CD4-positive, alpha-beta T cell treated with Interleukin-2 at 100 ng/mL for 4 hours (primary cell): ENCODE data around the gene FAM177B.

Experiments used
- DNase-seq: peaks from one replicate; pipeline ENCODE4 v3.0.0-alpha.2; 2020; ENCODE audit warnings: low spot score

FAM177B gene

DNA sequence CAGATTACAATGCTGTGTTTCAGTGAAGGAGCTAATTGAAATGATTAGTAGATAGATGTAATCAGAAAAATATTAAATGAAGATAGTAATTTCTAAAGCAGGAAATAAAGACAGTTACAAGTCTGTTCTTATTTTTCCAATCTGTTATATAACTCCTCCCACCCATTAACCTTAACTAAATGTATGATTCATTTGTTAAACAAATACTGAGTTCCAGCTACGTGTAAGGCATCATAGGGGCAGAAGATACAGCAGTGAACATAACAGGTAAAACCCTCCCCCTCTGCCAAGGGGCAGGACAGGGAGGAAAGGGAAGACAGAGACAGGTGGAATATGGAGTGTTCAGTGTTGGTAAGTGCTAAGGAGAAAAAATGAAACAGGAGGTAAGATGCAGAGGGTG lies at the start of gene FAM177B:
FAM177B (plus strand) TSS at position 231 of the 400 bp plus-strand sequence. CDS start 9,344 bp downstream, outside the sequence.
- DNase-seq = no peak

DNA sequence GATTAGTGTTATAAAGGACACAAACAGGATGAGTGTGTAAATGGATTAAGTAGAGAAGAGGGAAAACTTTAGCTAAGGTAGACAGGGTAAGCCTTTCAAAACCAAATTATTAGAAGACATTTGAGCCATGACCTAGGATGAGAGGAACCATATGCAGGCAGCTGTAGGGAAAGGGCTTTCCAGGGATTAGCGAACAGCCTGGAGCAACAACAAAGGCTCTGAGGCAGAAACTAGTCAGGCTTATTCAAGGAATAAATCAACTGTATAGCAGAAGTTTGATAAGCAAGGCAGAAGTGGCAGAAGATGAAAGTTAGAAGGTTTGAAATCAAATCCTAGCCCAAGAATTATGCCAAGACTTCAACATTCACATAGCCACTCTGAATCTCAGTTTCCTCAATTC lies 46.0 kb upstream of the FAM177B start:
- no peak for DNase-seq

DNA sequence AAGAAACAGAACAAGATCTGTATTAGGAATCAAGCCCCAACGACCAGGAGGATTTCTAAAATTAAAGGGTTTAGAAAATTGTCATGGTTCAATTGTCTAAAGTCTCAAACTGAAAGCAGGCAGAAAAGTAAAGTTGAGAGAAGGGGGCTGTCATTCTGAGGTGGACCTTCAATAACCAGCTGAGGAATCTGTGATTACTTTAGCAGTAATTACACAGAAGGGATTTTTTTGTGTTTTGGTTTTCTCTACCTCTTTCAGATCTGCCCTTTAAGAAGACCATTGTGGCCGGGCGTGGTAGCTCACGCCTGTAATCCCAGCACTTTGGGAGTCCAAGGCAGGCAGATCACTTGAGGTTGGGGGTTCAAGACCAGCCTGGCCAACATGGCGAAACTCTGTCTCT lies 42.1 kb upstream of the FAM177B start:
- no peak for DNase-seq

DNA sequence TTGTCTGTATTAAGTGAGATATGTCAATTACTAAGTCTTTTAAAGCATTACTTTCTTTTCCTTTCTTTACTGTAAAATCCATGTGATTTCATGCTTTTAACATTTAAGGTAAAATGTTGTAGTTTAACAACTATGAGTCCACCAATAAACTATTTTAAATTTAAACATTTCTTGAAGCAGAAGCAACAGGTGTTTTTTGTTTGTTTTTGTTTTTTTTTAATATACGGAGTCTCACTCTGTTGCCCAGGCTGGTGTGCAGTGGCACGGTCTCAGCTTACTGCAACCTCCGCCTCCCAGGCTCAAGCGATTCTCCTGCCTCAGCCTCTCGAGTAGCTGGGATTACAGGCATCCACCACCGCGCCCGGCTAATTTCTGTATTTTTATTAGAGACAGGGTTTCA lies 40.3 kb upstream of the FAM177B start:
- no peak for DNase-seq

DNA sequence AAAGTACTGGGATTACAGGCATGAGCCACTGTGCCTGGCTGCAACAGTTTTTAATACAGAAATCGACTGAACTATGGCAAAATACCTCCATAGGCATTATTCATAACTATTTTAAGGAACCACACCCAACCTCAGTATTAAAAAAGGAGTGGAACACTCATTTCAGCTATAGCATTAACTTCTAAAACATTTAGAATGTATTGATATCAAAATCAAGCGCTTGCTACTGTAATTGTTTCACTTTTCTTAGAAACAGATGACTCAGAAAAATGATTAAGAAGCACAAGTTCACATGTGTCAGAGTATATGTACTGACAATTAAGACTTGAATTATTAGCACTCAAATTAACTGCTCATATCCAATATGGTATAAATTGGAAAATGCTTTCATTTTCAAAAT lies 39.8 kb upstream of the FAM177B start:
- DNase-seq = peak; percentile 7

DNA sequence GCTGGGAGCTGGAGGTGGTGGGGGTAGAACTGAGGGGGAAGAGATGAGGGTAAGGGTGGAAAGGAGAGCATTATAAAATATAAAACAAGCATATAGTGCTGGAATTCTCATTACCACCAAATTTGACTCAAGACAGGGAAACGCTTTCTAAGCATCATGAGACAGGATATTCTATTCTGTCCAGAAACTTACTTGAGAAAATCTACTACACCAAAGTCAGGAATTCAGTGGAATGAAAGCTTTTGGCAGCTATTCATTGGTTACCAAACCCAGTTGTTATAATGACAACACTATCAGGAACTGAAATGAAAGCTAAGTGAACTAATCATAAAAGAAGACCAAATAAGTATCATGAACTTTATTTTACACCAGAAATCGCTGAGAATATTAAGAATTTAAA lies 39.2 kb upstream of the FAM177B start:
- no peak for DNase-seq

DNA sequence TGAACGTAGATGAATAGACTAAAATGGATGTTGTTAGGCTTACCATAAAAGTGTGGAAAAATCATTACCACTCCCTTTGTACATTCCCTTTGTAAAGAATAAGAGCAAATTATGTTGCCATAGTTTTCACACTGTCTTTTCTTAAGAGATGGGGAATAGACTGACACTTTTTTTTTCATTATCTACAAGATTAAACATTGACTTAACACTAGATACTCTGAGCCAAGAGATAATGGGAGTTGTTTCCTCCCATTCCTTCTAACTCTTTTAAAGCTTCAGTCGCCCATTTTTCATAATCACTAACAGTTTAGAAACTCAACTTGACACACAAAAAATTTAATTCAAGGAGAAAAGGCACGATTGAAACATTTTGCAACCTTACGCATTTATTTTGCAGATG lies 34.8 kb upstream of the FAM177B start:
- DNase-seq = no peak

DNA sequence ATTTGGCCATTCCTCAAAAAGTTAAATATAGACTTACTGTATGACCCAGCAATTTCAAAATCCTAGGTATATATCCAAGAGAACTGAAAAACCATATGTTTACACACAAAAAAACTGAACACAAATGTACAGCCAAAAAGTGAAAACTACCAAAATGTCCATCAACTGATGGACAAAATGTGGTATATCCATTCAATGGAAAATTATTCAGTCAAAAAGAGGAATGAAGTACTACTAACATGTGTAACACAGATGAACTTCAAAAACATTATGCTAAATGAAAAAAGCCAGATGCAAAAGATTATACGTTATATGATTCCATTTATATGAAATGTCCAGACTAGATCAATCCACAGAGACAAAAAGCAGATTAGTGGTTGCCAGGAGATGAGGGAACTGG lies 32.7 kb upstream of the FAM177B start:
- no peak for DNase-seq

DNA sequence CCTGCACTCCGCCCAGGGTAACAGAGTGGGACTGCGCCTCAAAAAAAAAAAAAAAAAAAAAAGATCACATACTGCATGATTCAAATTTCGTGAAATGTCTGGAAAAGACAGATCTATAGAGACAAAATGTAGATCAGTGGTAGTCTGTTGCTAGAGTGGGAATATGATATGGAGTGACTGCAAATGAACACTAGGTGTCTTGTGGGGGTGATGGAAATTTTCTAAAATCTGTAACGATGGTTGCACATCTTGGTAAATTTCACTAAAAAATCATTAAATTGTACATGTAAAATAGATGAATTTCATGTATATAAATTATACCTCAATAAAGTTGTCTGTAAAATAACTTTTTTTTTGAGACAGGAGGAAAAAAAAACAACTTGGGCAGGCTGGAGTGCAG lies 30.2 kb upstream of the FAM177B start:
- DNase-seq = no peak

DNA sequence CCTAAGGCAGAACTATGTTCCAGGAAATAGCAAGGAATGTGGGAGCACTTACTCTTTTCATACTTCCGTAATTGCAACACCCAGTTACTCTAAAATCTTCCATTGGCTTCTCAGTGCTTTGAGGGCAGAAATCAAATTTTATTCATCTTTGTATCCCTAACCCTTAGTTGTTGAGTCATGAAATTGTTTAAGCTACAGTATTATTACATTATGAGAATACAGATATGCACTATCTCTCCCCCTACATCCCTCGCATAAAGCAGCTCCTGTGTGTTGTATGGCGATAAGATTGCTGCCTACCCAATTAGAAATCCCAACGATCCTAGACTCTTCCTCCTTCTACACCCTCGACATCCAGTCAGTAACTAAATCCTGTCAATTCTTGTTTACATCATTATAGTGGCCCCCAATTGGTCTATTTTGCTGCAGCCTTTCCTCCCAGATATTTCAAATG lies 27.3 kb upstream of the FAM177B start:
- no peak for DNase-seq

DNA sequence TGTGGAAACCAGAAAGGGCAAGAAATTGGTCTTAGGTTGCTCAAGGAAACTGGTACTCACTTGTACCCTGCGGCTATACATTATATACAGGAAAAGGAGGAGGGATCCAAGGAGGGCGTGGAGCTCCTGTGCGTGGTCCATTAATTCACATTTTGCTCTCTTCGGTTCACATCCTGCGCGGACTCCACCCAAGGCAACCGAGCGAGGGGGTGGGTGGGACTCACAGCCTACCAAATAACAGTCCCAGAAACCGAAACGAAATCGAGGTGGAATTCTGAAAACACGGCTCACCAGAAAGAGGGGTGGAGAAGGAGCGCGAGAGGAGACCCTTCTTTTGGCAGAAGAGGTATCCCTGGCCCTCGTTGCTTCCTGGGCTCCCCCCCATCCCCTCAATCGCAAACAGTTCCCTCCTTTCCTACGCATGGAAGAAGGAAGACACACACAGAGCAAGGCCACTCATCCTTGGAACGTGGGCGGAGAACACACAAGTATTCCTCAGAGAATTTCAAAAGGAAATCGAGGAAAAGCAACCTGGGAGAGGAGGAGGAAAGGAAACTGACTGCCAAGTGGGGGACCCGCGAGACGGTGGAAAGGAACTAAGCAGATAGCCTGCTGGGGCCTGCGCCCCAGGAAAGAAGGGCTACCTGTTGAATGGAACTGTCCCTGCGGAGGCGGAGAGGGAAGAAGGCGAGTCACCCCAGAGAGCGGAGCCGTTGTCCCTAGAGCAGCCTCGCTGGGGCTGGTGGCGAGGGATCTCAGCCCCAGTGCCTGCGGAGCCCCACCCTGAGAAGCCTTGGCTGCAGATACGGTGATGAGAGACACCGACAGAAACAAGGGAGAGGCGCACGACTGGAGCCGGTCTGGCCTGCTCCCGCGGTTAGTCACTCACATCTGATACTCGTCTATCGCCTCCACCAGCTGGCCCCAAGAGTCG lies 25.4 kb upstream of the FAM177B start:
- DNase-seq = peak; percentile 73

DNA sequence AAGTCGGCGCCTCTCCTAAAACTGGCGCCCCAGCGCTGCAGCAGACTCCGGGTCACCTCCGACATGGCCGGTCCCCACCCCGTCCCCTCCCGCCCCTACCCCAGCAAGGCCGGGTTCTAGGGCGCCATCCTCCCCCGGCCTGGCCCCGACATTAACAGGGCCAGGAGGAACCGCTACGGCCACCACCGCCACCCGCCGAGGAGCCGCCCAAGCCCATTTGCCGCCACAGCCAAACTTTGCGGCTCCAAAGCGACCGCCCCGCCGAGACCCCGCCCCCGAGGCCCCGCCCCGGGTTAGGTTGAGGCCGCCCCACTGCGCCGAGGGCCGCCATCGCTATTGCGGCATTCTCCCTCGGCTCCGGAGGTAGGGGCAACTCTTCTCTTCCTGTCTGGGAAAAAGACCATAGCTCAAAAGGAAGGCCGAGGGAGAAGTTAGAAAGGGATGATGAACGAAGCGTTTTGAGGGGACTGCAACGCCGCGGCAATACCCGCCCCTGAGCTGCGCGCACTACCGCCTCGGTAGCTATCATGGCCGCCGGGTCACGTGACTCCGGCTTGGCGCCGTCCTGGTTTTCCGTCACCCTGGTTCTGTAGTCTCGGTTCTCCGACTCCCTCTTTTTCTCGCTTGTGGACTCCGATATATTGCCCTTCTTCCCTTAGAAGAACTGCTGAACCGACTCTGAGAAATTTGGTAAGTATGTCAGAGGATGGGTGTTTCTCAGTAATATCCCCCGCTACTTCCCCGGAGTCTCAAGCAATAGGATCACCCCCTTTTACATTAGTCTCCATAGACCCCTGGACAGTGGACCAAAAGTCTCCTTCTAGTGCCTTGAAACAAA lies 24.5 kb upstream of the FAM177B start, which contains the start of the genes AIDA and BROX:
AIDA (minus strand) TSS at position 239 of the 838 bp plus-strand sequence; CDS start at position 65, 174 bp downstream.
BROX (plus strand) TSS at position 312 of the 838 bp plus-strand sequence. CDS start 3,136 bp downstream, outside the sequence.
- peak; percentile 95 for DNase-seq

DNA sequence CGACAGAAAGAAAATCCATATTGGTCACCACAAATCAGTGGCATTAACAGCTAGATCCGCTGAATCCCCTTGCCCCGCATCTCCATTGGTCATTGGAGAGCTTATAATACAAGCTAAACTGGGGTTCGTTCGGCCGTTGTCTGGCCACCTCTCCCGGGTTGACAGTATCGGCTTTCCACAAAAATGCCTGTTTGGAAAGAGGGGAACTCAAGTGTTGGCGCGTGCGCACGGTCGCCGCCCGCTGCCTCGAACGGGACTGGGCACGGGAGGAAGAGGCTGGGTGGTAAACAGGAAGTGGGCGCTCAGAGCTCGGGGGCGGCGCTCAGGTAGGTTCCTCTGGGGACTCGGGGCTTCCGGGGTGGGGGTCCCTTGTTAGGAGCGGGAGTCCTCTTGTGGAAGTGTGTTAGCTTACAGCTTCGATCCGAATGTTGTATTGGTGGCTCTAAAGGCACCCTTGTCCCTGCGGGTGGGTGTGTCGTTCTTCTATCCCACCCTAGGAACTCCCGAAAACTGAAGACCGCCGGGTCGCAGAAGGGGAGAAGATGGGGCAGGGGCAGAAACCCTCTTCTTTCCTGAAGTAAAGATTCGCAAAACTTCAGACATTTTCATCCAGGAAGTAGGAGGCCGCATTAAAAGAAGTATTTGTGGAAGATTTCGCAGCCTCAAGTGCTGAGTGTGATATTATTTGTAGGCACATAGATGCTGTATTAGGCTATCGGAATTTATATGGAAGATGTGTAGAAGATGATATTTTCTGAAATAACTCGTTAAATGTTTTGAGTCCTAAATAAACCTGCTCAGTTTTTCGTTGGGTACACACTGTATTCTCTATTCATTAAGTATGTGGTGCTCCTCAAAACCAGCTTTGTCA lies 23.7 kb upstream of the FAM177B start:
- DNase-seq = peak; percentile 94

DNA sequence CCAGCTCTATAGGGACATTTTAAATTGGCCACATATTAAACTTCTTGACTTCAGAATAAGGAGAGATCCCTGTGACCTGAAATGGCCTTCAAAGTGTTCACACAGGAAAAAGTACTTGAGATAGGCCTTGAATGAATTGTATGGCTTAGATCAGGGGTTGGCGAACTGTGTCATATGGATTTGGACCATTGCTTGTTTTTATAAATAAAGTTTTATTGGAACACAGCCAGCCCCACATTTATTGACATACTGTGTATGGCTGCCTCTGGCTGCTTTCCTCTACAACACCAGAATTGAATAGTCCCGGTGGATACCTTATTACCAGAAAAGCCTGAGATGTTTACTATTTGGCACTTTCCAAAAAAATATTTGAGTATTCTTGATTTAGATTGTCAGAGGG lies 20.6 kb upstream of the FAM177B start:
- no peak for DNase-seq

DNA sequence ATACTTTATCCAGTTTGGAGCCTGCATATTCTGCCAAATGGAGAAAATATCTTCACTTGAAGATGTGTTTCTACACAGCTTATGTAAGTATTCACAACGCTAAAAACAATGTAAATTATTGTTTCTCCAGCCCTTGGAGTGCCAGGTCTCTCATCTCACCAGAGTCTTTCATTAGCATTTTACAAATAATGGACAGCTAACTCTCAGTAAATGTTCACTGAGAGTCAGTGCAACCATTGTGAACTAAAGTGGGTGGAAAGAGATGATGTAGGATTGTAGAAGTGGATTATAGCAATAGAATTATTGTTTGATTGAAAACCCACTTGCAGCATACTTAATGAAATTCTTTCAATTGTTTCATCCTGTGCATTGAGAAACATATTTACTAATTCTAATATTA lies 8.3 kb upstream of the FAM177B start:
- DNase-seq = no peak

DNA sequence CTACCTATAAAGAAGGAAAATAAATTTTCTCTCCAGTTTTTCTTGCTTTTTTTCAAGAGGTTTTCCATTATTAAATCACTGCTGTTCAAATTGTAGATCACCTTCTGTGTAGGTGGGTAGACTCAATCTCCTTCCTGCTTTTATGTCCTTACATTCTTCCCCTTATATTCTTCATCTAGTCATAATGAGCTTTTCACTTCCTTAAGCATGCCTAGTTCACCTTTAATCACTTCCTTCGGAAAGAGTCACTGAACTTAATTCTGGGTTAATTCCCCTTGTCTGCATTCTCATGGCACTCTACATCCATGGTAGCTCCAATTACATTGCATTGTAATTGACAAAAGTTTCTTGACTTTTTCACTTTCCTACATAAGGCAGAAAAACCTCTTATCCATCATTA lies 6.1 kb upstream of the FAM177B start:
- DNase-seq = no peak

DNA sequence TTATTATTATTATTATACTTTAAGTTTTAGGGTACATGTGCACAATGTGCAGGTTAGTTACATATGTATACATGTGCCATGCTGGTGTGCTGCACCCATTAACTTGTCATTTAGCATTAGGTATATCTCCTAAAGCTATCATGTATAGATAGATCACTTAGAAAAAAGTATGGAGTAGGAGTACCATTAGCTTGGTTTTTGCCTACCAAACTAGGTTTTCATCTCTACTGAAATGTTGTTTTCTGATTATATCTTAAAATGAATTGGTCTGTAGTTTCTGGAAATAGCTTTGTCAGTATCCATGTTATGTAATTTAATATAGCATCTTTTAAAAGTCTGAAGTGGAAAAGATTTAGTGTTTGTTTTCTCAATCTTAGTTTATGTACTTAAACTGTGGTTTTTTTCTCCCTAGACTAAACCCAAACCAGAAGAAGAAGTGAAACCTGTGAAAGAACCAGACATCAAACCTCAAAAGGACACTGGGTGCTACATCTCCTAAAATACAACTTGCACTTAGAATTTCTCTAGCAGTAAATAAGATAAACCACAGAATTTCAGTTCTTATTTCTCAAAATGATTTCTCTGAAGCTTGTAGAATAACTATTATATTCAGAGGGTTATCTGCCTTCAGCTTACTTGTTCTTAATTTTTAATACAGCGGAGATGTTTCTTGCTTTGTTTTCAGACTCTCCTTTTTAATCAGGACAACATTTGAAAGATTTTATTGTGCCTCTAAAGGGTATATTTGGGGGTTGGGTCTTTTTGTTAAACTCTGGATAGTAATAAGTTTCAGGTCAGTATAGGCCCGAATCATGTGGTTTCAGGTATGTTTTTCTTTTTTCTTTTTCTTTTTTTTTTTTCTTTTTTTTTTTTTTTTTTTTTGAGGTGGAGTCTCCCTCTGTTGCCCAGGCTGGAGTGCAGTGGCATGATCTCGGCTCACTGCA lies 4.5 kb upstream of the FAM177B start:
- DNase-seq = no peak

DNA sequence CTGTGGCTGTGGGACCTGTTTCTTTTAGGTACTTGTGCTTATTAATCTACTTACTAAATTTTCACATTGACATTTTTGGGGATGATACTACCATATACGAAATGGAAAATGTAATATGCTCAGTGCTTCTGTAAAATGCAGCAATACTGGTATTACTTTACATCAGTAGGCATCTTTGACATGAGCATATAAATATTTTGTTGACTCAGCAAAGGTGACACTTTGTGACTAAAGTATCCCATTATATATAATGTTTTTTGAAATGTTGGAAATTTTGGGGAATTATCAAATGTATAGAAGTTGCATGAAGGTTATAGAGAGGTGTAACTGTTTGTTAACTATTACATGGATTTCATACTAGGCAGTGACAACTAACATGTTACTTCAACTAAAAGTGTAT lies 2.3 kb upstream of the FAM177B start:
- DNase-seq = no peak

DNA sequence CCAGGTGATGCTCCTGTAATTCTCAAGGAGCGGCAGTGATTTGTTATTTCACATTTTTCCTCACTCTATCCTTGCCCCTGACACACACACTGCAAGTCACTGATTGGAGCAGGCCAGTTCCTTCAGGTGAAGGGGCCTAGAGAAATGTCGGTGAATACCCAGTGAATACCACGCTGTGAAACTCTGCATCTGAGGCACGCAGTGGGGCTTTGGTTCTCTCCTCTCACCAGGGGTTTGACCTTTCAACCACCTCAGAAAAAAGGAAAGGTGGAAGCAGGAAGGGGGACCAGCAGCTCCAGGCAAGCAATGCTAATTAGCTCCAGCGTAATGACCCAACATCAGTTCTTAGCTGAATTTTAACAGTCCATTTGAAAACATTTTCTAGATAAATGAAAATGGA lies 532 bp upstream of the FAM177B start:
- DNase-seq = no peak

DNA sequence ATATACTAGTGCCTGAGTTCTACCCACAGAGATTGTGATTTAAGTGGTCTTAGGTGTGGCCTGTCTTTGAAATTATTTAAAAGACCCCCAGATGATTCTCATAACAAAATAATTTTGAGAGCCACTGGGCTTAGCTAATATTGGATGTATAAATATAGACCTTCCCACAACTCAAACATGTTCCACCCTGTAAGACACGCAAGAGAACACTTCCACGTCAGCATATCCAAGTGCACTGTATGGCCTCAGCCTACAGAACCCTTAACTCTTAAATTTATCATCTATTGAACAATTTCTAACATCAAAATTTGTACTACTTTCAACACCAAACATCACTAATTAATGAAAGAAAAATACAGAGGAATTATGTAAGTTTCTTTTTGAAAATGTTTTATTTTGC lies 2.5 kb downstream of the FAM177B start:
- DNase-seq = no peak

DNA sequence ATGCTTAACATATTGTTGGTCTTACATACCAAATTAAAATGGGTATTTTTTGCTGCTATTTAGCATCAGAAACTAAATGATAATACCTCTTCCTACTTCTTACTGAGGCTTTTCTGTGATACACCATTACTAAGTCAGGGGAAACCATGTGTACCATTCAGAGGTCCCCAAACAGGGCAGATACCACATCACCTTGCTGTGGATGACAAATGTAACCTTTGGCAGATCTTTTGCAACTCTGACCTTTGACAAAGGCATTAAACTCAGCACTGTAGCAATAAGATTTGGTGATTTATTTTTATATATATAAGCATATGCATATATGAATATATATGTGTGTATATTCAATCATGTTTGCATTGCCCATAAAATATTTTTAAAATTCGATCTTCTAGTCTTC lies 2.9 kb downstream of the FAM177B start:
- no peak for DNase-seq
